Pons (tissue), 1 donor: ENCODE results near the gene RPS6KB1.
"Not testable (repeated sequence)": the region's sequence is repeated elsewhere in the genome, so short reads cannot be mapped to it uniquely, and the experiment has no call there.

ENCODE experiments used
- DNase-seq: peaks from one replicate; pipeline ENCODE4 v3.0.0-alpha.2; 2016; ENCODE audit warnings: low spot score

The RPS6KB1 gene

DNA sequence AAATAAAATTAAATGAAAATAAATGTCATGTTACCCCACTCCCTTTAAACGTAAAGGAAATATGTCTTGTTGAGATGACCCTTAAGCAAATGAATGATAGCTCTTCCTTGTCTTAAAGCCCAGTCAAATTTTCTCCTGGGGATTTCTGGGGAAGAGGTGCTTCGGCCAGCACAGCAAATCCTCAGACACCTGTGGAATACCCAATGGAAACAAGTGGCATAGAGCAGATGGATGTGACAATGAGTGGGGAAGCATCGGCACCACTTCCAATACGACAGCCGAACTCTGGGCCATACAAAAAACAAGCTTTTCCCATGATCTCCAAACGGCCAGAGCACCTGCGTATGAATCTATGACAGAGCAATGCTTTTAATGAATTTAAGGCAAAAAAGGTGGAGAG, 53.5 kb downstream of the RPS6KB1 start:
- not testable (repeated sequence) for DNase-seq

DNA sequence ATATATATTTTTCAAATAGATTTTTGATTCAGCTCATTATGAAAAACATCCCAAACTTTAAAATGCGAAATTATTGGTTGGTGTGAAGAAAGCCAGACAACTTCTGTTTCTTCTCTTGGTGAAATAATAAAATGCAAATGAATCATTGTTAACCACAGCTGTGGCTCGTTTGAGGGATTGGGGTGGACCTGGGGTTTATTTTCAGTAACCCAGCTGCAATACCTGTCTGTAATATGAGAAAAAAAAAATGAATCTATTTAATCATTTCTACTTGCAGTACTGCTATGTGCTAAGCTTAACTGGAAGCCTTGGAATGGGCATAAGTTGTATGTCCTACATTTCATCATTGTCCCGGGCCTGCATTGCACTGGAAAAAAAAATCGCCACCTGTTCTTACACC, 54.4 kb downstream of the RPS6KB1 start:
- DNase-seq = not testable (repeated sequence)

DNA sequence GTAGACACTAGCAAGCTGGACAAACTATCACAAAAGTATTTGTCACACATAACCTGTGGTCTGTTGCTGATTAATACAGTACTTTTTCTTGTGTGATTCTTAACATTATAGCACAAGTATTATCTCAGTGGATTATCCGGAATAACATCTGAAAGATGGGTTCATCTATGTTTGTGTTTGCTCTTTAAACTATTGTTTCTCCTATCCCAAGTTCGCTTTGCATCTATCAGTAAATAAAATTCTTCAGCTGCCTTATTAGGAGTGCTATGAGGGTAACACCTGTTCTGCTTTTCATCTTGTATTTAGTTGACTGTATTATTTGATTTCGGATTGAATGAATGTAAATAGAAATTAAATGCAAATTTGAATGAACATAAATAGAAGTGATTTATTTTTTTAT, 57.1 kb downstream of the RPS6KB1 start:
- no peak for DNase-seq

DNA sequence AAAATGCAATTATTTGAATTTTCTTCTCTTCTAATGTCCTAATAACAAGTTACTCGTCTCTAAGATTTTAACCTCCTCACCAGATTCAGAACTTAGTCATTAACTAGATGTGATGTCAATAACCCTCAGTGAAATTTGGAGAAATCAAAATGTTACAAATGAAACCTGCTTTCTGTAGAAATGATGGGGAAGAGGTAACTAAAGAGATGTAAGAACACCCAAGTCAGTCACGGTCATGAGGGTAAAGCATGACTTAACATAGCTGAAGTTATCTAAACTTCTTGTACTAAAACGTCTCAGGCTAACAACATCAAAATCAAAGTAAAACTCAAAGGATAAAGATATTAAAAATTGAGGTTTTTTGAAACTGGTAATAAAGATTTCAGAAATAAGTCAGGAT, 61.9 kb downstream of the RPS6KB1 start:
- no peak for DNase-seq

DNA sequence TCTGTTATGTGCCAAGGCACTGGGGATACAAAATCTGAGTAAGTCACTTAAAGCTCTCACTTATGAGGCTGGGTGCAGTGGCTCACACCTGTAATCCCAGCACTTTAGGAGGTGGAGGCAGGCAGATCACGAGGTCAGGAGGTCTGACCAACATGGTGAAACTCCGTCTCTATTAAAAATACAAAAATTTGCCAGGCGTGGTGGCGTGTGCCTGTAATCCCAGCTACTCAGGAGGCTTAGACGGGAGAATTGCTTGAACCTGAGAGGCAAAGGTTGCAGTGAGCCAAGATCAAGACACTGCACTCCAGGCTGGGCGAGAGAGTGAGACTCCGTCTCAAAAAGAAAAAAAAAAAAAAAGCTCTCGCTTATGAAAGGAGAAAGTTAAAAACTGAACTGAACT, 66.7 kb downstream of the RPS6KB1 start:
- DNase-seq = not testable (repeated sequence)

DNA sequence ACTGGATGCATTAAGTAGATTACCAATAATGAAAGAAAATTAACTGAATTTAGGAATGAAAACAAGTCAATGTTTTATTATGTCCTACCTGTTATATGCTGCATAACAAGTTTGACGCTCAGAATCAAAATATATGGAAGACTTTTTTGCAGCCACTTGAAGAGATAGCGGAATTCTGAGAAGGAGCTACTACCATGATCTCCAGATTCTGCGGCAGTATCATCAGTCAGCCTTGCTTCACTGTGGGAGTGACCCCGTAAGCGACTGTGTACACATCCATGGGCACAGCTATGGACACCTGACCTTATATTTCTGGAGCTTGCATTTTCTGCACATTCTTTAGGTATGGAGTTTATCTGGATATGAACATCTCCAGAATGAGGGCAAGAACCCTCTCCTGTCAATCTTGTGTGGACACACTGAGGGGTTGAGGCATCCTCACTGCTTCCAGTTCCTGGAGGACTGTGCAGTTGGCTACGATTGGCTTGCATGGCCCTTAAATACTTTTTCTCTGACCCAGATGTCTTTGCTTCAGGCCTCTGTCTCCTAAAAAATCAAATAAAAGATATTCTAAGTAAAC, 69.9 kb downstream of the RPS6KB1 start:
- no peak for DNase-seq

DNA sequence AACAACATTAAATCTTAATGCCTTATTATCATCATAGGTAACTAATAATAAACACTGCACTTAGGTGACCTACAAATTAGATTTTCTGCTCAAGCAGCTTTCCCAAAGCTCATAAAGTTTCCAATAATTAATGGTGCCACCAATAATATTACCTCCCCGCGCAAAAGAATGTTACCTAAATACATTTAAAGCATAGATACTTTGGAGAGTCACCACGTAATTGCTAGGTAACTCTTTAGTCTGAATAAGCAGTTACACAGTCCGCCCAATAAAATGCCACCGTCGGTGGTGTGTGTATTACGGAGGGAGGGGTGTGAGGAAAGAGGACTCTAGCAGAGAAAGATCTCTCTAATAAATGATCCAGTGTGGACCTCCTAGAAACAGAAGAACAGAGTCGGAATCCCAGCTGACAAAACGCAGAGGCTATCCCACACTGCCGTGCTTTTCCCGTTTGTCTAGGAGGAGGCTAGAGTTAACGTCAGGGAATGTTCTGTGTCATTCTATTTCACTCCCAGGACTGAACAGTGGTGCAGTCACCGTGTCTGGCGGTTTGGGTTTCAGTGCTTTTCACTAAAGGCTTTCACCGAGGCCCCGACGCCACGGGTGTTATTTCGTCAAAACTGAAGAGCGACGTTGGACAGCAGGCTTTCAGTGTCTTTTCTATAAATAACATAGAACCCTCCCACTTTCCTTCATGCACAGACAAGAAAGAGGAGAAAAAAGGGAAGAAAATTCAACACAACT, 71.0 kb downstream of the RPS6KB1 start:
- no peak for DNase-seq

DNA sequence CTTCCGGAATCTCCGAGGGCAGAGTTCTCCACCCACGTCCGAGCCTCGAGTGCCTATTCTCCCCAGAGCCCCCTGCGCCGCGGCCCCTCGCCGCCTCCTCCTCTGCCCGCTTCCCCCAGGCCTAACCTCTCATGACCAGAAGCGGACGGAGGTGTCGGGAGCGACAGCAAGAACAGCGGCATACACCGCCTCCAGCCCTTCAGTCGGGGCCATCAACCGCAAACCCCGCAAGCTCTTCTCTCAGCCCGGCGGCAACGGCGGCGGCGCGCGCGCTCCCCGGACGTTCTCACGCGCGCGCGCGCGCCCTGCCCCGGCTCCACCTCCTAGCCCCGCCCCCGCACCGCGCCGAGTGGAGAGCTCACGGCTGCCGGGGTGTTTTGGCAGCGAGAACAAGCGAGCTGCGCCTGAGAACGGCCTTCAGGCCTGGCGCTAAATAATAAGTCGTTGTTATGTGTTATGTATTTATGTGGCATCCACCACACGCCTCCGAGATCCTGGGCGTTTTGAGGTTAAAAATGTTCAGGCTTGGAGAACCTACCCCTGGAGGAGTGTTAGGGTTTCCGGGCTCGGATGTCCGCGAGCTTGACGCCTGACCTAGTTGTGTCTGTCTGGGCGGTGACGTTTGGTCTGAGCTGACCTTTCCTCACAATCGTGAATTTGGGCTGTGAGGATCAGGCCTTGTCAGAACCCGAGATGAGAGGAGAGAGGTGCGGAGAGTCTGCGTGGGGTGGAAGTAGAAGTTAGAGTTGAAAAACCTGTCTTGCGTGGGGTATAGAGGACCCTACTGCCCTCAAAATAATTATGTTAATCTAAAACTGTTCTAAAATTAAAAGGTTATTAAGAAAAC, 71.8 kb downstream of the RPS6KB1 start, which contains the start of gene RNFT1:
RNFT1 (minus strand) TSS at position 259 of the 847 bp plus-strand sequence; CDS start at position 182, 77 bp downstream.
- DNase-seq = peak; percentile 86

DNA sequence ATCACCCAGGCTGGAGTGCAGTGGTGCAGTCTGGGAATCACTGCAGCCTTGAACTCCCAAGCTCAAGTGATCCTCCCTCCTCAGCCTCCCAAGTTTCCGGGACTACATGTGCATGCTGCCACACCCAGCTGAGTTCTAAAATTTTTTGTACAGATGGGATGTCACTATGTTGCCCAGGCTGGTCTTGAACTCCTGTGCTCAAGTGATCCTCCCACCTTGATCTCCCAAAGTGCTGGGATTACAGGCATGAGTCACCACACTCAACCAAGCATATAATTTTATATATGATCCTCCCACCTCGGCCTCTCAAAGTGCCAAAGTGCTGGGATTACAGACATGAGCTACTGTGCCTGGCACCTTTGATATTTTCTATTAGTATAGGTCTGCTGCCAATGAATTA, 78.8 kb downstream of the RPS6KB1 start:
- not testable (repeated sequence) for DNase-seq

DNA sequence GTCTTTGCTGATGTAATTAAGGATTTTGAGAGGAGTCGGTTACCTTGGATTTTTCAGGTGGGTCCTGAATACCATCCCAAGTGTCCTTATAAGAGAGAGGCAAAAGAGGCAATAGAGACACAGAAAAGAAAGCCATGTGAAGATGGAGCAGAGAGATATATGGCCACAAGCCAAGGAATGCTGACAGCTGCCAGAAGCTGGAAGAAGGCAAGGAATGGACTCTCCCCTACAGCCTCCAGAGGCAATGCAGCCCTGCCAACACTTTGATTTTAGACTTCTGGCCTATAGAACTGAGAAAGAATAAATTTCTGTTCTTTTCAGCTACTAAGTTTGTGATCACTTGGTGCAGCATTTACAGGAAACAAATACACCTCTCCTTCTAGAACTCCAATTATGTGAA, 79.9 kb downstream of the RPS6KB1 start:
- no peak for DNase-seq

DNA sequence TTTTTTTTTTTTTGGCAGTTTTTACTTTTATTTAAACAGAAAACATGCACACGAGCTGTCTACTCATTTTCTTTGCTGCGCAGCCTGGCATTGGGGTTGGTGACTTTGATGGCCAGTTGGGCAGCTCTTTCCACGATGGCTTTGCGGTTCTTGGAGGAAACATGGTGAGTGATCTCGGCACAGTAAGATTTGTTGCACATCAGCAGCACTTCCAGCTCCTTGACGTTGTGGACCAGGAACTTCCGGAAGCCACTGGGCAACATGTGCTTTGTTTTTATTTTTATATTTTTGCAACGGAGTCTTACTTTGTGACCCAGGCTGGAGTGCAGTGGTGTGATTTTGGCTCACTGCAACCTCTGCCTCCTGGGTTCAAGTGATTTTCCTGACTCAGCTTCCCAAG, 80.6 kb downstream of the RPS6KB1 start:
- DNase-seq = not testable (repeated sequence)

DNA sequence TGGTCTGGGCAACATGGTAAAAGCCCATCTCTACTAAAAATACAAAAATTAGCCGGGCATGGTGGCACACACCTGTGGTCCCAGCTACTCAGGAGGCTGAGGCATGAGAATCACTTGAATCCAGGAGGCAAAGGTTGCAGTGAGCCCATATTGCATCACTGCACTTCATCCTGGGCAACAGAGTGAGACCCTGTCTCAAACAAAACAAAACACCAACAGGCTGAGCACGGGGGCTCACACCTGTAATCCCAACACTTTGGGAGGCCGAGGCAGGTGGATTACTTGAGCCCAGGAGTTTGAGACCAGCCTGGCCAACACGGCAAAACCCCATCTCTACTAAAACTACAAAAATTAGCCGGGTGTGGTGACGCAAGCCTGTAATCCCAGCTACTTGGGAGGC, 82.2 kb downstream of the RPS6KB1 start:
- DNase-seq = not testable (repeated sequence)

DNA sequence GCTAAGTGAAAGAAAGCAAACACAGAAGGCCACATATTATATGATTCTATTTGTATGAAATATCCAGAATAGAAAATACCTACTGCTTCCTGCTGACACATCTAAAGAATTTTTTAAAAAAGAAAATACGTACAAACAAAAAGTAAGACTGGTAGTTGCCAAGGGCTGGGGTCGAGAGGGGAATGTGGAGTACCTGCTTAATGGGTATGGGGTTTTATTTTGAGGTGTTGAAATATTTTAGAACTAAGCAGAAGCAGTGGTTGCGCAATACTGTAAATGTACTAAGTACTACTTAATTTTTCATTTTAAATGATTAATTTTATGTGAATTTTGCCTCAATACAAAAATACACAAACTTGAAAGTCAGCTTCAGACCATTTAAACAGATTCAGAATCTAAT, 103.7 kb downstream of the RPS6KB1 start:
- not testable (repeated sequence) for DNase-seq
